Spinal cord (tissue), 9 donors: Measurements from ENCODE around the gene SORL1-AS1.
A peak's percentile ranks its signal among the peaks of the same experiment; 100 is the strongest.

Experiments used
- DNase-seq, 6 donors: peaks; one replicate each; pipeline versions ENCODE4 v3.0.0 to v3.0.0-alpha.2; 2013 to 2015; ENCODE audit warnings: low spot score in 6 of 6, low read depth in 4 of 6
- H3K27ac ChIP-seq: one replicate; pipeline ENCODE4 v1.5.1; 2013; ENCODE audit warnings: low read depth, low read length, control low read depth
- H3K27me3 ChIP-seq: one replicate; pipeline ENCODE4 v1.6.1; 2013; ENCODE audit warnings: low read length; ENCODE audit not compliant: control insufficient read depth, insufficient read depth
- H3K36me3 ChIP-seq: one replicate; pipeline ENCODE4 v1.6.1; 2013; ENCODE audit warnings: low read length; ENCODE audit not compliant: control insufficient read depth, insufficient read depth
- H3K4me1 ChIP-seq: one replicate; pipeline ENCODE4 v1.6.1; 2013; ENCODE audit warnings: low read length; ENCODE audit not compliant: control insufficient read depth, insufficient read depth
- H3K4me3 ChIP-seq: one replicate; pipeline ENCODE4 v1.5.1; 2013; ENCODE audit warnings: low read depth, low read length, control low read depth
- H3K9me3 ChIP-seq: one replicate; pipeline ENCODE4 v1.6.1; 2013; ENCODE audit warnings: low read length; ENCODE audit not compliant: control insufficient read depth, insufficient read depth
- WGBS: methylation state at CpG from one replicate; pipeline ENCODE4 v1.1.5; 2013; ENCODE audit warnings: missing lambda C conversion rate; ENCODE audit not compliant: insufficient coverage; 5-methylcytosine and 5-hydroxymethylcytosine counted together
- donor health status: healthy.

SORL1-AS1 gene

DNA sequence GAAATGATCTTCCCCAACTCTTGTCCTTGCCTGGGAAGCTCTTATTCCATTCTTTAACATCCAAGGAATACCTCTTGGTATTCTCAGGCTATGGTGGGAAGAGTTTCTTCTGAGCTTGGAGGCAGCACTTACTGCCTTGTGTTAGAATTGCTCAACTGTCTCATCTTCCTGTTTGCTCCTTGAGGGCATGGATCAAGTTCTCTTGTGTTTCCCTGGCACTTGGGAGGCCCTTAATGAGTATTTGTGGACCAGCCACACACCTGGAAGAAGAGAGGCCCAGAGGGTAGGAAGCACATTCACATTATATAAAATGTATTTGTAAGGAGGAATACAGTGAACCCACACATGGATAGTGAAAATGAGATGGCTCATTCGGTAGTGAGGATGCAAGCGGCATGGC is 3.4 kb upstream of the SORL1-AS1 start:
- Histone ChIP-seq H3K27ac (no peak overlapping the region), H3K4me3 (no peak overlapping the region), H3K9me3 (no peaks in the 10 kb centered on the region), H3K36me3 (no peaks in the 10 kb centered on the region), H3K4me1 (peaks cover 17% of the 10 kb centered on the region), H3K27me3 (no peaks in the 10 kb centered on the region)
- WGBS, result no CpG with 5 or more reads among the region's 2 CpGs
- DNase-seq, result no peak

GRCh38 chr11:121455115-121455514 is 2.3 kb upstream of the SORL1-AS1 start:
- Histone ChIP-seq H3K27me3 (no peaks in the 10 kb centered on the region), H3K4me1 (peaks cover 17% of the 10 kb centered on the region), H3K36me3 (no peaks in the 10 kb centered on the region), H3K4me3 (no peak overlapping the region), H3K27ac (no peak overlapping the region), H3K9me3 (no peaks in the 10 kb centered on the region)
- WGBS, result 91% methylated on average over 1 of the region's 3 CpGs
- DNase-seq, result no peak

GRCh38 chr11:121453589-121454299 is 977 bp upstream of the SORL1-AS1 start:
- WGBS, result 62% methylated on average over 3 of the region's 6 CpGs

DNA sequence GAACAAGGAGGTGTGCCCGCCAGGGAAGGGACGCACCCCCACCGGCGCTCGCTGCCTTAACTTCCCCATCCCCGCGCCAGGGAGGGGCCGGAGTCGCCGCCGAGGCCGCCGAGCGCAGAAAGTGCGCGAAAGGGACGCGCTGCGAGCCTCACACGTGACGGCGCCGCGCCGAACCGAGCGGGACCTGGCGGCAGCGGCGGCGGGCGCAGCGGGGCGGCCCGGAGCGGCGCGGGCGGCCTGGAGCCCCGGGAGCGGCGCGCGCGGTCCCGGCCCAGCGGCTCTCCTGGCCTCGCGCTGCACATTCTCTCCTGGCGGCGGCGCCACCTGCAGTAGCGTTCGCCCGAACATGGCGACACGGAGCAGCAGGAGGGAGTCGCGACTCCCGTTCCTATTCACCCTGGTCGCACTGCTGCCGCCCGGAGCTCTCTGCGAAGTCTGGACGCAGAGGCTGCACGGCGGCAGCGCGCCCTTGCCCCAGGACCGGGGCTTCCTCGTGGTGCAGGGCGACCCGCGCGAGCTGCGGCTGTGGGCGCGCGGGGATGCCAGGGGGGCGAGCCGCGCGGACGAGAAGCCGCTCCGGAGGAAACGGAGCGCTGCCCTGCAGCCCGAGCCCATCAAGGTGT is 670 bp downstream of the SORL1-AS1 start, which contains the start of gene SORL1:
Gene SORL1, plus strand, starts transcription at position 329 of the 623 bp plus-strand sequence. Its CDS starts 18 bp downstream, at position 347.
- Histone ChIP-seq H3K27ac (peak within 1 kb of the TSS; percentile 29), H3K36me3 (no peaks in the 10 kb centered on the region), H3K27me3 (no peaks in the 10 kb centered on the region), H3K9me3 (no peaks in the 10 kb centered on the region), H3K4me3 (peak within 1 kb of the TSS; percentile 63), H3K4me1 (peaks cover 17% of the 10 kb centered on the region)
- 0% methylated on average over 89 of the region's 89 CpGs for WGBS
- peak in 4 of 6 donors; percentile 62 to 92 (median 82) for DNase-seq

More at GRCh38 chr11:121453589-121454299, 977 bp upstream of the SORL1-AS1 start:
- H3K4me1 ChIP-seq, result peaks cover 17% of the 10 kb centered on the region
- H3K27me3 ChIP-seq, result no peaks in the 10 kb centered on the region
- H3K9me3 ChIP-seq, result no peaks in the 10 kb centered on the region
- H3K4me3 ChIP-seq, result peak overlapping the region; percentile 6
- no peak for DNase-seq
- H3K27ac ChIP-seq, result no peak overlapping the region
- H3K36me3 ChIP-seq, result no peaks in the 10 kb centered on the region

- peaks cover 17% of the 10 kb centered on the region for H3K4me1 ChIP-seq
- H3K27ac ChIP-seq, result peak overlapping the region; percentile 3
- H3K9me3 ChIP-seq, result no peaks in the 10 kb centered on the region
- DNase-seq, result no peak
- peak overlapping the region; percentile 49 for H3K4me3 ChIP-seq
- no peaks in the 10 kb centered on the region for H3K27me3 ChIP-seq
- 35% methylated on average over 21 of the region's 22 CpGs for WGBS
- H3K36me3 ChIP-seq, result no peaks in the 10 kb centered on the region
Observed at GRCh38 chr11:121451178-121451985, 1.4 kb downstream of the SORL1-AS1 start.

DNA sequence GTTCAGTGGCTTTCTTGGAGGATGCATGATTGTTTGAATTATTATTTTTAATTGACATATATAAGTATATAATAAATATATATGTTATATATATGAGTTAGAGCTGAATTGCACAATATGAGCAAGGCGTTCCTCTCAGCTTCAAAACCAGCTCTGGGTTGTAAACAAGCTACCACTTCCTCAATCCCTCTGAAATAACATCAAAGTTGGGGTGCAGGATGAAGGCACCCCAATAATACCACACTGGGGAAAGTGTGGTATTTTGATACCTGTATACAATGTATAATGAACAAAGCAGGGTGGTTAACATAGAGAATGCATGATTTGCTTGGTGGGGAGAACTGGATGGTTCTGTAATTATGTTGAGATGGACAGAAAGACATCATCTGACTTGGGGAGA is 2.4 kb downstream of the SORL1-AS1 start:
- no CpG with 5 or more reads among the region's 1 CpG for WGBS
- Histone ChIP-seq H3K4me1 (peaks cover 17% of the 10 kb centered on the region), H3K4me3 (no peak overlapping the region), H3K27me3 (no peaks in the 10 kb centered on the region), H3K9me3 (no peaks in the 10 kb centered on the region), H3K27ac (no peak overlapping the region), H3K36me3 (no peaks in the 10 kb centered on the region)
- DNase-seq, result no peak

DNA sequence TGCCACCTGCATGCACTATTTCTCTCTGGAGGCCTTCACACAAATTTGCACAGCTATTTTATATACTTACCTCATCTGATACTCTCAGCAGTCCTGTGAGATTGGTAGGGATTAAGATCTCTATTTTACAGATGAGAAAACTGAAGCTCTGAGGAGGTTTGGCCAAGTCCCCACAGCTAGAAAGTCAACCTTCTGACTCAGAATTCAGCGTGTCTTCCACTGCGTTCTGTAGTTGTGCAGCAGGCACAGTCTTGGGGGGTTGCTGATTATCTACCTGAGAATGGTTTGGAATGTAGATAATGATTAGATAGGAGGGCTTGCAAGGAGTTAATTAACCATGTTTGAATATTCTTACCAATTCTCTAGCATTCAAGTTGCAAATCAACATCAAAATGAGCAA is 3.1 kb downstream of the SORL1-AS1 start:
- Histone ChIP-seq H3K4me3 (no peak overlapping the region), H3K27ac (no peak overlapping the region), H3K4me1 (peaks cover 17% of the 10 kb centered on the region), H3K9me3 (no peaks in the 10 kb centered on the region), H3K36me3 (no peaks in the 10 kb centered on the region), H3K27me3 (no peaks in the 10 kb centered on the region)
- 100% methylated on average over 1 of the region's 2 CpGs for WGBS
- no peak for DNase-seq

DNA sequence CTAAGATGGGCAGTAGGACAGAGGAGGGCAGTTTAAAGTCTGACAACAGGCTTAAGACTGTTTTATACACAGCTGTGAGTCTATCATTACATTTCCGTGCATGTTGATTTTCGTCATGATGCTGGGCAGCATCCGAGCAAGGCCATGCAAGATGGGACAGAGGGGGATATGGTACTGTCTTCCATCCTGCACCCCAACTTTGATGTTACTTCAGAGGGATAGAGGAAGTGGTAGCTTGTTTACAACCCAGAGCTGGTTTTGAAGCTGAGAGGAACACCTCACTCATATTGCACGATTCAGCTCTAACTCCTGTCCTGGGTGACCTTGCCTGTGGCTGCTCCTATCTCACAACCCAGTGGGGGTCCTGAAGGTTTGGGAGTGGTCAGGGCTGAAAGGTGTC is 3.6 kb downstream of the SORL1-AS1 start:
- Histone ChIP-seq H3K4me1 (peaks cover 15% of the 10 kb centered on the region), H3K27ac (no peak overlapping the region), H3K36me3 (no peaks in the 10 kb centered on the region), H3K9me3 (no peaks in the 10 kb centered on the region), H3K4me3 (no peak overlapping the region), H3K27me3 (no peaks in the 10 kb centered on the region)
- 91% methylated on average over 3 of the region's 4 CpGs for WGBS
- no peak for DNase-seq

GRCh38 chr11:121448431-121448941 is 4.3 kb downstream of the SORL1-AS1 start:
- H3K9me3 ChIP-seq, result no peaks in the 10 kb centered on the region
- H3K36me3 ChIP-seq, result no peaks in the 10 kb centered on the region
- DNase-seq, result no peak
- WGBS, result 100% methylated on average over 1 of the region's 3 CpGs
- peaks cover 11% of the 10 kb centered on the region for H3K4me1 ChIP-seq
- no peak overlapping the region for H3K4me3 ChIP-seq
- H3K27ac ChIP-seq, result no peak overlapping the region
- no peaks in the 10 kb centered on the region for H3K27me3 ChIP-seq
